ENCODE results near the gene SLC17A4. TPM values are rescaled to one million over a fixed set of nuclear protein-coding genes. Genes with fewer than 3 reads are reported as not detected.

SLC17A4 gene
- total RNA-seq, 1 experiment from 2014 or later, result not detected

DNA sequence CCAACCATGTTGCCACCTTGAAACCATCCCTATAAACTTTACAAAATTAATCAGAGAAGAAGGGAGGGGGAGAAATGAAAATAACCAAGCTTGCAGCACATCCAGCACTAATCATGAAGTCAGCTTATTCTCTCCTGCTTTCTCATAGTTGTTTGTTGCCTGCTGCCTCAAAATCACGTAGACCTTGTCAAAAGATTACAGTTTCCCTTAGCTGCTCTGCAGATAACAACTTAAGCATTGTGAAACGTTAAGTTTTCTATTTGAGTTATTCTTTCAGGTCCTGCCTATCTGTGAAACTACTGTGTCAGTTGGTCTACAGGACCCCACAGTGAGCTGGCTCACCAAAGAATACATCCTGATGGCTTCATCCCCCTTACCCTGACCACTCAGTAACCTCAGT is 32.9 kb downstream of the SLC17A4 start:
- Histone ChIP-seq H4K91ac (ENCODE audit: insufficient read length, low read depth, low read length) (no peak overlapping the region), H2BK20ac (ENCODE audit: low read depth, low read length, poor library complexity, severe bottlenecking) (no peak overlapping the region), H2BK15ac (ENCODE audit: low read depth, low read length) (no peak overlapping the region), H3K18ac (ENCODE audit: insufficient read length, low read depth, low read length) (no peak overlapping the region), H3K27ac (ENCODE audit: insufficient read length, low read depth, low read length) (no peak overlapping the region), H2BK5ac (ENCODE audit: insufficient read length, low read length) (no peak overlapping the region), H3K27me3 (ENCODE audit: insufficient read depth, low read length) (no peaks in the 10 kb centered on the region), H2BK12ac (ENCODE audit: insufficient read length, low read depth, low read length) (no peak overlapping the region), H3K9ac (ENCODE audit: extremely low read depth, insufficient read length, low read length) (no peak overlapping the region), H3K4me1 (ENCODE audit: insufficient read depth, low read length) (no peaks in the 10 kb centered on the region), H4K5ac (ENCODE audit: insufficient read length, low read depth, low read length) (no peak overlapping the region), H4K8ac (replicated peaks; ENCODE audit: insufficient read length, low read depth, low read length) (no peak overlapping the region), H3K56ac (ENCODE audit: insufficient read length, low read depth, low read length) (no peak overlapping the region), H3K4ac (ENCODE audit: low read depth, low read length) (no peak overlapping the region), H3T11ph (ENCODE audit: low read length) (no peak overlapping the region), H3K14ac (ENCODE audit: insufficient read depth, low read length) (no peak overlapping the region), H2AFZ (ENCODE audit: low read length) (no peak overlapping the region), H3K79me2 (ENCODE audit: insufficient read depth, low read length) (no peaks in the 10 kb centered on the region), H3K23me2 (ENCODE audit: insufficient read length, low read depth, low read length, poor library complexity, severe bottlenecking) (no peaks in the 10 kb centered on the region), H4K20me1 (ENCODE audit: control insufficient read depth, insufficient read depth, insufficient read length) (no peaks in the 10 kb centered on the region), H2BK120ac (ENCODE audit: low read depth, low read length, poor library complexity, severe bottlenecking) (no peak overlapping the region), H3K9me3 (ENCODE audit: control insufficient read depth, low read depth, low read length) (no peaks in the 10 kb centered on the region), H3K4me2 (ENCODE audit: insufficient read depth, insufficient read length, low read length) (no peak overlapping the region), H3K23ac (ENCODE audit: insufficient read length, low read depth, low read length) (no peak overlapping the region), H3K79me1 (ENCODE audit: insufficient read depth, low read depth, low read length, poor library complexity, severe bottlenecking) (no peaks in the 10 kb centered on the region), H2AK5ac (ENCODE audit: insufficient read length, low read length) (no peak overlapping the region)
- Mint-ChIP-seq H3K27me3 (ENCODE audit: low read depth) (no peaks in the 10 kb centered on the region), H3K9me3 (no peaks in the 10 kb centered on the region), H3K36me3 (ENCODE audit: insufficient read depth in 1 of 3, low read depth in 3 of 3) (no peaks in the 10 kb centered on the region), H3K4me1 (no peaks in the 10 kb centered on the region), H3K4me3 (no peak overlapping the region), H3K27ac (no peak overlapping the region)
- no CpG with 5 or more reads among the region's 2 CpGs for WGBS (ENCODE audit: extremely low coverage, insufficient read length, low lambda C conversion rate)
- TF ChIP-seq, protein P1, sequence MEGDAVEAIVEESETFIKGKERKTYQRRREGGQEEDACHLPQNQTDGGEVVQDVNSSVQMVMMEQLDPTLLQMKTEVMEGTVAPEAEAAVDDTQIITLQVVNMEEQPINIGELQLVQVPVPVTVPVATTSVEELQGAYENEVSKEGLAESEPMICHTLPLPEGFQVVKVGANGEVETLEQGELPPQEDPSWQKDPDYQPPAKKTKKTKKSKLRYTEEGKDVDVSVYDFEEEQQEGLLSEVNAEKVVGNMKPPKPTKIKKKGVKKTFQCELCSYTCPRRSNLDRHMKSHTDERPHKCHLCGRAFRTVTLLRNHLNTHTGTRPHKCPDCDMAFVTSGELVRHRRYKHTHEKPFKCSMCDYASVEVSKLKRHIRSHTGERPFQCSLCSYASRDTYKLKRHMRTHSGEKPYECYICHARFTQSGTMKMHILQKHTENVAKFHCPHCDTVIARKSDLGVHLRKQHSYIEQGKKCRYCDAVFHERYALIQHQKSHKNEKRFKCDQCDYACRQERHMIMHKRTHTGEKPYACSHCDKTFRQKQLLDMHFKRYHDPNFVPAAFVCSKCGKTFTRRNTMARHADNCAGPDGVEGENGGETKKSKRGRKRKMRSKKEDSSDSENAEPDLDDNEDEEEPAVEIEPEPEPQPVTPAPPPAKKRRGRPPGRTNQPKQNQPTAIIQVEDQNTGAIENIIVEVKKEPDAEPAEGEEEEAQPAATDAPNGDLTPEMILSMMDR (conservative IDR thresholded peaks at IDR 0.05), result no peak
- DNase-seq, result no peak
